Smooth muscle cell (in vitro differentiated cells): Measurements from ENCODE around the gene JOSD1. TPM values are rescaled to one million over a fixed set of nuclear protein-coding genes. Genes with fewer than 3 reads are reported as not detected.

Experiments
- DNase-seq: peaks from one replicate; lab custom pipeline; 2025; ENCODE audit not compliant: unreplicated experiment; lab: John Stamatoyannopoulos, UW
- H2AFZ ChIP-seq: fragments of 200-600 bp; sonication (generic); 2 replicates; pipeline ENCODE4 v1.6.0; 2016; ENCODE audit warnings: antibody characterized with exemption, low read depth, mild to moderate bottlenecking
- H3F3A ChIP-seq: fragments of 200-600 bp; sonication (generic); 2 replicates; pipeline ENCODE4 v1.6.0; 2017; ENCODE audit warnings: antibody characterized with exemption, low read depth
- H3K27ac ChIP-seq: fragments of 200-600 bp; sonication (generic); 2 replicates; pipeline ENCODE4 v1.5.1; 2016; ENCODE audit warnings: low read depth, mild to moderate bottlenecking
- H3K27me3 ChIP-seq: fragments of 200-600 bp; sonication (generic); 2 replicates; pipeline ENCODE4 v1.6.1; 2016; ENCODE audit warnings: low read depth, mild to moderate bottlenecking
- H3K36me3 ChIP-seq: fragments of 200-600 bp; sonication (generic); 2 replicates; pipeline ENCODE4 v1.5.1; 2016; ENCODE audit warnings: low read depth
- H3K4me1 ChIP-seq: fragments of 200-600 bp; sonication (generic); 2 replicates; pipeline ENCODE4 v1.5.1; 2016; ENCODE audit warnings: low read depth
- H3K4me2 ChIP-seq: fragments of 200-600 bp; sonication (generic); 2 replicates; pipeline ENCODE4 v1.6.0; 2016; ENCODE audit warnings: mild to moderate bottlenecking
- H3K4me3 ChIP-seq: fragments of 200-600 bp; sonication (generic); 2 replicates; pipeline ENCODE4 v1.5.1; 2016; ENCODE audit warnings: mild to moderate bottlenecking
- H3K79me2 ChIP-seq: fragments of 200-600 bp; sonication (generic); 2 replicates; pipeline ENCODE4 v1.6.0; 2016; ENCODE audit warnings: low read depth, mild to moderate bottlenecking
- H3K9ac ChIP-seq: fragments of 200-600 bp; sonication (generic); 2 replicates; pipeline ENCODE4 v1.6.0; 2016; ENCODE audit warnings: low read depth
- H3K9me3 ChIP-seq: fragments of 200-600 bp; sonication (generic); replicated peaks from 2 replicates; pipeline ENCODE4 v1.5.1; 2016; ENCODE audit warnings: low read depth
- H4K20me1 ChIP-seq: fragments of 200-600 bp; sonication (generic); 2 replicates; pipeline ENCODE4 v1.6.0; 2016; ENCODE audit warnings: low read depth
- CTCF ChIP-seq: fragments of 200-600 bp; sonication (generic); IDR thresholded peaks from 2 replicates; pipeline ENCODE4 v1.5.1; 2017; ENCODE audit warnings: borderline replicate concordance, mild to moderate bottlenecking, antibody characterized with exemption; ENCODE audit not compliant: insufficient read depth, poor library complexity, severe bottlenecking
- WGBS: methylation state at CpG from one replicate; pipeline ENCODE4 v1.1.7; 2016; ENCODE audit warnings: low lambda C conversion rate; 5-methylcytosine and 5-hydroxymethylcytosine counted together
- polyA plus RNA-seq: library from polyadenylated mRNA; unstranded; fragments of >200 nt; fragmentation: Nextera tagmentation; extraction: Ambion mirVana; gene quantifications from 2 replicates; pipeline ENCODE4 v1.2.1, GENCODE V29; 2016
- total RNA-seq: library from RNA; depleted of rRNA; stranded (reverse); fragments of >200 nt; gene quantifications from 2 replicates; pipeline ENCODE4 v1.2.3, GENCODE V29; 2014

Gene JOSD1
- total and polyA plus RNA-seq, 2 experiments from 2014 or later, result 6.2 to 38.9 TPM

GRCh38 chr22:38715176-38715764 lies 14.5 kb upstream of the JOSD1 start:
- peaks cover 15% of the 10 kb centered on the region for H3F3A ChIP-seq
- H4K20me1 ChIP-seq, result peaks cover 90% of the 10 kb centered on the region
- no peaks in the 10 kb centered on the region for H3K36me3 ChIP-seq
- peaks cover 45% of the 10 kb centered on the region for H3K79me2 ChIP-seq
- DNase-seq, result no peak
- no peak overlapping the region for H3K4me3 ChIP-seq
- TF ChIP-seq CTCF, result no peak
- H3K9ac ChIP-seq, result no peak overlapping the region
- WGBS, result 99% methylated on average over 9 of the region's 9 CpGs
- H3K9me3 ChIP-seq, result no peaks in the 10 kb centered on the region
- H3K27ac ChIP-seq, result no peak overlapping the region
- H3K4me2 ChIP-seq, result no peak overlapping the region
- no peak overlapping the region for H2AFZ ChIP-seq
- no peaks in the 10 kb centered on the region for H3K27me3 ChIP-seq
- peaks cover 13% of the 10 kb centered on the region for H3K4me1 ChIP-seq

GRCh38 chr22:38713921-38714320 lies 13.2 kb upstream of the JOSD1 start:
- no peak for TF ChIP-seq CTCF
- Histone ChIP-seq H3K9ac (no peak overlapping the region), H3K4me1 (peaks cover 13% of the 10 kb centered on the region), H3K4me2 (no peak overlapping the region), H3K27ac (no peak overlapping the region), H3K4me3 (no peak overlapping the region), H3K79me2 (peaks cover 59% of the 10 kb centered on the region), H3K36me3 (no peaks in the 10 kb centered on the region), H3K9me3 (no peaks in the 10 kb centered on the region), H3K27me3 (no peaks in the 10 kb centered on the region), H2AFZ (no peak overlapping the region), H3F3A (peaks cover 15% of the 10 kb centered on the region), H4K20me1 (peaks cover 97% of the 10 kb centered on the region)
- no peak for DNase-seq
- WGBS, result 90% methylated on average over 8 of the region's 8 CpGs

- 83% methylated on average over 11 of the region's 11 CpGs for WGBS
- Histone ChIP-seq H4K20me1 (peaks cover 100% of the 10 kb centered on the region), H3K79me2 (peaks cover 72% of the 10 kb centered on the region), H3F3A (peaks cover 9% of the 10 kb centered on the region), H3K36me3 (no peaks in the 10 kb centered on the region), H3K9me3 (no peaks in the 10 kb centered on the region), H3K27ac (no peak overlapping the region), H3K4me3 (no peak overlapping the region), H3K4me1 (peaks cover 14% of the 10 kb centered on the region), H3K4me2 (no peak overlapping the region), H3K27me3 (no peaks in the 10 kb centered on the region), H3K9ac (no peak overlapping the region), H2AFZ (no peak overlapping the region)
- DNase-seq, result no peak
- TF ChIP-seq CTCF, result no peak
Observed at GRCh38 chr22:38712486-38713207, 11.9 kb upstream of the JOSD1 start.
